ENCODE measurements around the gene MAN2A1. TPM values are rescaled to one million over a fixed set of nuclear protein-coding genes. Genes with fewer than 3 reads are reported as not detected.

Gene MAN2A1
- total RNA-seq, 1 donor from 2014 or later = 85.0 TPM

GRCh38 chr5:109786206-109786855 is 96.6 kb downstream of the MAN2A1 start:
- no peaks in the 10 kb centered on the region for H3K36me3 ChIP-seq (ENCODE audit: control insufficient read depth, insufficient read depth, low read length)

GRCh38 chr5:109788596-109788995 is 98.9 kb downstream of the MAN2A1 start:
- Histone ChIP-seq H3K4me3 (ENCODE audit: low read depth, low read length) (no peak overlapping the region), H3K27me3 (ENCODE audit: control insufficient read depth, insufficient read depth, low read length) (no peaks in the 10 kb centered on the region), H3K36me3 (ENCODE audit: control insufficient read depth, insufficient read depth, low read length) (no peaks in the 10 kb centered on the region)
- FAIRE-seq (no peak), DNase-seq (ENCODE audit: low read depth) (no peak)
- TF ChIP-seq CTCF (IDR thresholded peaks at IDR 0.05; ENCODE audit: insufficient read depth, low read length, severe bottlenecking) = no peak

More at GRCh38 chr5:109786206-109786855, 96.6 kb downstream of the MAN2A1 start:
- H3K4me3 ChIP-seq (ENCODE audit: low read depth, low read length) = no peak overlapping the region
- no peaks in the 10 kb centered on the region for H3K27me3 ChIP-seq (ENCODE audit: control insufficient read depth, insufficient read depth, low read length)
- FAIRE-seq (no peak), DNase-seq (ENCODE audit: low read depth) (no peak)
- TF ChIP-seq CTCF (IDR thresholded peaks at IDR 0.05; ENCODE audit: insufficient read depth, low read length, severe bottlenecking) = no peak

GRCh38 chr5:109792613-109793012 is 102.9 kb downstream of the MAN2A1 start:
- FAIRE-seq = no peak
- Histone ChIP-seq H3K4me3 (ENCODE audit: low read depth, low read length) (no peak overlapping the region), H3K27me3 (ENCODE audit: control insufficient read depth, insufficient read depth, low read length) (no peaks in the 10 kb centered on the region), H3K36me3 (ENCODE audit: control insufficient read depth, insufficient read depth, low read length) (peaks cover 1% of the 10 kb centered on the region)
- no peak for DNase-seq (ENCODE audit: low read depth)
- TF ChIP-seq CTCF (IDR thresholded peaks at IDR 0.05; ENCODE audit: insufficient read depth, low read length, severe bottlenecking) = no peak

GRCh38 chr5:109803854-109804253 is 114.1 kb downstream of the MAN2A1 start:
- no peak for DNase-seq (ENCODE audit: low read depth)
- no peak for FAIRE-seq
- no peaks in the 10 kb centered on the region for H3K36me3 ChIP-seq (ENCODE audit: control insufficient read depth, insufficient read depth, low read length)
- no peaks in the 10 kb centered on the region for H3K27me3 ChIP-seq (ENCODE audit: control insufficient read depth, insufficient read depth, low read length)
- H3K4me3 ChIP-seq (ENCODE audit: low read depth, low read length) = no peak overlapping the region
- TF ChIP-seq CTCF (IDR thresholded peaks at IDR 0.05; ENCODE audit: insufficient read depth, low read length, severe bottlenecking) = no peak

- Histone ChIP-seq H3K4me3 (ENCODE audit: low read depth, low read length) (no peak overlapping the region), H3K36me3 (ENCODE audit: control insufficient read depth, insufficient read depth, low read length) (no peaks in the 10 kb centered on the region), H3K27me3 (ENCODE audit: control insufficient read depth, insufficient read depth, low read length) (no peaks in the 10 kb centered on the region)
- no peak for DNase-seq (ENCODE audit: low read depth)
- no peak for FAIRE-seq
- TF ChIP-seq CTCF (IDR thresholded peaks at IDR 0.05; ENCODE audit: insufficient read depth, low read length, severe bottlenecking) = no peak
Observed at GRCh38 chr5:109805472-109805871, 115.7 kb downstream of the MAN2A1 start.

- no peak overlapping the region for H3K4me3 ChIP-seq (ENCODE audit: low read depth, low read length)
- TF ChIP-seq CTCF (IDR thresholded peaks at IDR 0.05; ENCODE audit: insufficient read depth, low read length, severe bottlenecking) = no peak
- H3K27me3 ChIP-seq (ENCODE audit: control insufficient read depth, insufficient read depth, low read length) = no peaks in the 10 kb centered on the region
- FAIRE-seq (no peak), DNase-seq (ENCODE audit: low read depth) (no peak)
- no peaks in the 10 kb centered on the region for H3K36me3 ChIP-seq (ENCODE audit: control insufficient read depth, insufficient read depth, low read length)
Observed at GRCh38 chr5:109805883-109806282, 116.2 kb downstream of the MAN2A1 start.

Measured in bronchial epithelial cell (primary cell).